GM23248 (cell line): ENCODE results near the gene MYCBP2.

Experiments used
- EZH2 ChIP-seq: fragments of 200-600 bp; sonication (generic); IDR thresholded peaks from 2 replicates; pipeline ENCODE4 v1.6.1; 2018; ENCODE audit warnings: antibody characterized with exemption, mild to moderate bottlenecking; ENCODE audit not compliant: insufficient read depth, poor library complexity, severe bottlenecking
- EZH2phosphoT487 ChIP-seq: fragments of 200-600 bp; sonication (generic); IDR thresholded peaks from 2 replicates; pipeline ENCODE4 v1.6.1; 2018; ENCODE audit warnings: antibody characterized with exemption, moderate library complexity, mild to moderate bottlenecking, low read depth; ENCODE audit not compliant: insufficient read depth

- TF ChIP-seq EZH2phosphoT487 (no peak), EZH2 (no peak)
Observed at GRCh38 chr13:77040835-77041234, 286.1 kb downstream of the MYCBP2 start.
